Keratinocyte (primary cell): ENCODE data around the gene OBSCN.
A peak's percentile ranks its signal among the peaks of the same experiment; 100 is the strongest.

ENCODE experiments used
- CTCF ChIP-seq, 3 experiments: IDR thresholded peaks in 1 of 3; conservative IDR thresholded peaks in 1 of 3; optimal IDR thresholded peaks in 1 of 3; 2 replicates in 2 of 3; 3 replicates in 1 of 3; pipeline versions ENCODE3 to v1.5.1; 2011; ENCODE audit warnings: low read length in 3 of 3, mild to moderate bottlenecking in 3 of 3, moderate library complexity in 2 of 3, control low read depth in 1 of 3, inconsistent platforms in 1 of 3; ENCODE audit not compliant: insufficient read depth in 2 of 3; ENCODE audit errors: extremely low read depth in 1 of 3
- EZH2 ChIP-seq: IDR thresholded peaks from one replicate; pipeline ENCODE4 v1.6.1; 2012; ENCODE audit warnings: inconsistent platforms, mild to moderate bottlenecking, low read length, moderate library complexity

DNA sequence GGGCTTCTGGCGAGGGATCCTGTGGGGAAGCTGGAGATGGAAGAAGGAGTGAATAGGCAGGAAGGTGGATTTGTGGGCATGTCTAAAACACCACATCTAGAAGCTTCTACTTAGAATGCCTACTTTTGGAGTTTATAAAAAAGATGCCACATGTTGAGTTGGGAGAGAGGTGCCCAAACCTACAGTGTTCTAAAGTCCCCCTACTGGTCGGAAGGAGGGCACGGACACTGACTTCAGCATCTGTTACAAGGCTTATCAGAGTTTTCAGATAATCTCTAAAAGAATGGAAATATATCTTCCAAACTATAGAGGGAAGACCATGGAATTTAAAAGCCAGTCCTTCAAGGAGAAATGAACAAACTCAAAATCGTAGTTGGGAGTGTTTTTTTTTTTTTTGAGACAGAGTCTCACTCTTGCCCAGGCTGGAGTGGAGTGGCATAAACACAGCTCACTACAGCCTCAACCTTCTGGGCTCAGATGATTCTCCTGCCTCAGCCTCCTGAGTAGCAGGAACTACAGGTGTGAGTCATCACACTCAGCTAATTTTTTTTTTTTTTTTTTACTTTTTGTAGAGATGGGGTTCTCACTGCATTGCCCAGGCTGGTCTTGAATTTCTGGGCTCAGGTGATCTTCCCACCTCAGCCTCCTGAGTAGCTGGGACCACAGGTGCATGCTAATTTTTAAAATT is 27.4 kb upstream of the OBSCN start:
- TF ChIP-seq EZH2 (no peak), CTCF (optimal IDR thresholded peaks at IDR 0.05 in 1 of 3, IDR thresholded peaks at IDR 0.05 in 1 of 3, conservative IDR thresholded peaks at IDR 0.05 in 1 of 3; ENCODE audit: extremely low read depth in 1 of 3, insufficient read depth in 2 of 3, low read length in 3 of 3) (peak in 2 of 3 experiments; percentile 29 to 32)
